Fibroblast of lung (primary cell): ENCODE data around the gene ZNF230. TPM values are rescaled to one million over a fixed set of nuclear protein-coding genes. Genes with fewer than 3 reads are reported as not detected.
A peak's percentile ranks its signal among the peaks of the same experiment; 100 is the strongest.

Experiments used
- DNase-seq, 2 donors: peaks; one replicate each; pipeline versions ENCODE4 v3.0.0 to v3.0.0-alpha.2; 2010; ENCODE audit warnings: low read depth in 2 of 2
- H2AFZ ChIP-seq: 2 replicates; pipeline ENCODE4 v1.5.1; 2012; ENCODE audit warnings: low read length, control low read depth, inconsistent platforms
- H3K27ac ChIP-seq: 2 replicates; pipeline ENCODE4 v1.5.1; 2011; ENCODE audit warnings: low read length, control low read depth; ENCODE audit not compliant: insufficient read depth
- H3K27me3 ChIP-seq: 2 replicates; pipeline ENCODE4 v1.5.1; 2011; ENCODE audit warnings: mild to moderate bottlenecking, low read length; ENCODE audit not compliant: control insufficient read depth, insufficient read depth
- H3K36me3 ChIP-seq: 2 replicates; pipeline ENCODE4 v1.5.1; 2011; ENCODE audit warnings: low read length; ENCODE audit not compliant: control insufficient read depth, insufficient read depth
- H3K4me1 ChIP-seq: 2 replicates; pipeline ENCODE4 v1.5.1; 2011; ENCODE audit warnings: low read length; ENCODE audit not compliant: control insufficient read depth, insufficient read depth; ENCODE audit errors: extremely low read depth
- H3K4me2 ChIP-seq: 2 replicates; pipeline ENCODE4 v1.5.1; 2011; ENCODE audit warnings: low read length, control low read depth; ENCODE audit not compliant: insufficient read depth; ENCODE audit errors: extremely low read depth
- H3K4me3 ChIP-seq, 4 experiments: fragments of 200-600 bp in 1 of 4; sonication (generic) in 1 of 4; replicated peaks in 1 of 4; 2 replicates each; pipeline ENCODE4 v1.5.1; 2011 to 2016; ENCODE audit warnings: low read length in 4 of 4, low read depth in 3 of 4, mild to moderate bottlenecking in 3 of 4, control low read depth in 2 of 4, inconsistent platforms in 1 of 4, mixed read lengths in 1 of 4; ENCODE audit not compliant: insufficient read depth in 1 of 4; ENCODE audit errors: control extremely low read depth in 1 of 4
- H3K79me2 ChIP-seq: 2 replicates; pipeline ENCODE4 v1.5.1; 2012; ENCODE audit warnings: mild to moderate bottlenecking, low read length, inconsistent platforms; ENCODE audit not compliant: control insufficient read depth, insufficient read depth
- H3K9ac ChIP-seq: 2 replicates; pipeline ENCODE4 v1.5.1; 2011; ENCODE audit warnings: mild to moderate bottlenecking, low read length, control low read depth; ENCODE audit not compliant: insufficient read depth
- H3K9me3 ChIP-seq: 2 replicates; pipeline ENCODE4 v1.5.1; 2012; ENCODE audit warnings: low read depth, low read length; ENCODE audit not compliant: control insufficient read depth, insufficient read depth
- H4K20me1 ChIP-seq: 2 replicates; pipeline ENCODE4 v1.5.1; 2011; ENCODE audit warnings: low read length; ENCODE audit not compliant: control insufficient read depth, insufficient read depth; ENCODE audit errors: extremely low read depth
- EZH2 ChIP-seq: IDR thresholded peaks from 2 replicates; pipeline ENCODE4 v1.5.1; 2012; ENCODE audit warnings: low read length, control low read depth, mild to moderate bottlenecking; ENCODE audit errors: missing control alignments
- polyA plus RNA-seq, 2 donors: library from polyadenylated mRNA; depleted of rRNA in 1 of 2; stranded (reverse) in 1 of 2; unstranded in 1 of 2; fragments of >200 nt; gene quantifications; 2 replicates each; pipeline ENCODE4 v1.2.1, GENCODE V29; 2011 to 2012; ENCODE audit warnings: missing spikeins in 1 of 2
- total RNA-seq: library from RNA; depleted of rRNA; stranded (reverse); fragments of >200 nt; gene quantifications from 2 replicates; pipeline ENCODE4 v1.2.1, GENCODE V29; 2014
- TF ChIP-seq, protein P1 (sequence below), 2 donors: IDR thresholded peaks in 1 of 2; conservative IDR thresholded peaks in 1 of 2; 1 replicate in 1 of 2; 2 replicates in 1 of 2; pipeline ENCODE4 v1.5.1; 2011 to 2012; ENCODE audit warnings: low read length in 2 of 2, control low read depth in 1 of 2, inconsistent platforms in 1 of 2, low read depth in 1 of 2, mild to moderate bottlenecking in 1 of 2

Gene ZNF230
- total and polyA plus RNA-seq, 2 donors (not counting 1 experiment from before 2014, with no cell fraction given) = 3.5 to 4.0 TPM

- H3K79me2 ChIP-seq = no peaks in the 10 kb centered on the region
- no peak overlapping the region for H3K27ac ChIP-seq
- no peak overlapping the region for H2AFZ ChIP-seq
- H3K9me3 ChIP-seq = no peaks in the 10 kb centered on the region
- DNase-seq = no peak
- H3K27me3 ChIP-seq = no peaks in the 10 kb centered on the region
- no peak overlapping the region for H3K4me2 ChIP-seq
- H4K20me1 ChIP-seq = no peaks in the 10 kb centered on the region
- no peak overlapping the region for H3K9ac ChIP-seq
- no peaks in the 10 kb centered on the region for H3K4me1 ChIP-seq
- TF ChIP-seq, protein P1, sequence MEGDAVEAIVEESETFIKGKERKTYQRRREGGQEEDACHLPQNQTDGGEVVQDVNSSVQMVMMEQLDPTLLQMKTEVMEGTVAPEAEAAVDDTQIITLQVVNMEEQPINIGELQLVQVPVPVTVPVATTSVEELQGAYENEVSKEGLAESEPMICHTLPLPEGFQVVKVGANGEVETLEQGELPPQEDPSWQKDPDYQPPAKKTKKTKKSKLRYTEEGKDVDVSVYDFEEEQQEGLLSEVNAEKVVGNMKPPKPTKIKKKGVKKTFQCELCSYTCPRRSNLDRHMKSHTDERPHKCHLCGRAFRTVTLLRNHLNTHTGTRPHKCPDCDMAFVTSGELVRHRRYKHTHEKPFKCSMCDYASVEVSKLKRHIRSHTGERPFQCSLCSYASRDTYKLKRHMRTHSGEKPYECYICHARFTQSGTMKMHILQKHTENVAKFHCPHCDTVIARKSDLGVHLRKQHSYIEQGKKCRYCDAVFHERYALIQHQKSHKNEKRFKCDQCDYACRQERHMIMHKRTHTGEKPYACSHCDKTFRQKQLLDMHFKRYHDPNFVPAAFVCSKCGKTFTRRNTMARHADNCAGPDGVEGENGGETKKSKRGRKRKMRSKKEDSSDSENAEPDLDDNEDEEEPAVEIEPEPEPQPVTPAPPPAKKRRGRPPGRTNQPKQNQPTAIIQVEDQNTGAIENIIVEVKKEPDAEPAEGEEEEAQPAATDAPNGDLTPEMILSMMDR (conservative IDR thresholded peaks at IDR 0.05 in 1 of 2, IDR thresholded peaks at IDR 0.05 in 1 of 2; ENCODE audit: low read depth in 1 of 2, low read length in 2 of 2) = no peak
- TF ChIP-seq EZH2 = no peak
- no peak overlapping the region for H3K4me3 ChIP-seq
- no peaks in the 10 kb centered on the region for H3K36me3 ChIP-seq
These were observed 39.4 kb downstream of the ZNF230 start for GRCh38 chr19:44042147-44042546.

- Histone ChIP-seq H3K27me3 (peaks cover 2% of the 10 kb centered on the region), H4K20me1 (no peaks in the 10 kb centered on the region), H3K4me2 (peak overlapping the region; percentile 95), H3K79me2 (no peaks in the 10 kb centered on the region), H3K9me3 (no peaks in the 10 kb centered on the region), H3K27ac (no peak overlapping the region), H3K4me3 (peak overlapping the region; percentile 65 to 94 (median 84)), H3K9ac (no peak overlapping the region), H3K4me1 (no peaks in the 10 kb centered on the region), H2AFZ (peak overlapping the region; percentile 96), H3K36me3 (peaks cover 2% of the 10 kb centered on the region)
- DNase-seq = peak in 1 of 2 donors; percentile 2
- TF ChIP-seq, protein P1 (conservative IDR thresholded peaks at IDR 0.05 in 1 of 2, IDR thresholded peaks at IDR 0.05 in 1 of 2; ENCODE audit: low read depth in 1 of 2, low read length in 2 of 2) = no peak
- no peak for TF ChIP-seq EZH2
These were observed 48.2 kb downstream of the ZNF230 start for GRCh38 chr19:44050740-44051649.

GRCh38 chr19:44051650-44052402, 49.1 kb downstream of the ZNF230 start, which contains the start of gene ZNF223:
Gene ZNF223 (plus strand): TSS chr19:44052036. CDS start chr19:44055177, 3,141 bp downstream.
- TF ChIP-seq, protein P1 (conservative IDR thresholded peaks at IDR 0.05 in 1 of 2, IDR thresholded peaks at IDR 0.05 in 1 of 2; ENCODE audit: low read depth in 1 of 2, low read length in 2 of 2) = no peak
- no peak for TF ChIP-seq EZH2
- Histone ChIP-seq H3K27me3 (peaks cover 2% of the 10 kb centered on the region), H3K9ac (peak within 1 kb of the TSS; percentile 74), H3K4me1 (no peaks in the 10 kb centered on the region), H3K79me2 (no peaks in the 10 kb centered on the region), H3K36me3 (peaks cover 2% of the 10 kb centered on the region), H3K27ac (peak within 1 kb of the TSS; percentile 54), H3K4me2 (peak within 1 kb of the TSS; percentile 95), H2AFZ (peak within 1 kb of the TSS; percentile 98), H3K4me3 (peak within 1 kb of the TSS; percentile 65 to 94 (median 84)), H3K9me3 (no peaks in the 10 kb centered on the region), H4K20me1 (no peaks in the 10 kb centered on the region)
- DNase-seq = peak; percentile 93 to 94
